Activated CD8-positive, alpha-beta T cell treated with anti-CD3 and anti-CD28 coated beads for 36 hours (primary cell): ENCODE results near the gene MAN2C1. TPM values are rescaled to one million over a fixed set of nuclear protein-coding genes. Genes with fewer than 3 reads are reported as not detected.
"Not testable (repeated sequence)": the region's sequence is repeated elsewhere in the genome, so short reads cannot be mapped to it uniquely, and the experiment has no call there.

Experiments used
- ATAC-seq: fragments of 200-7000 bp; cut with Tn5 transposase; one replicate; pipeline ENCODE4 v1.10.0; 2021; ENCODE audit warnings: mild to moderate bottlenecking, moderate library complexity
- CTCF ChIA-PET: fragments of 350-600 bp; sonication (Branson Sonifier 250); formaldehyde crosslinking; loops from one replicate; lab custom pipeline; 2021; ENCODE audit warnings: antibody characterized with exemption; lab: Charles Lee
- POLR2A ChIA-PET: fragments of 350-600 bp; sonication (Branson Sonifier 250); formaldehyde crosslinking; loops from one replicate; lab custom pipeline; 2021; ENCODE audit warnings: antibody characterized with exemption; lab: Charles Lee
- DNase-seq: peaks from one replicate; pipeline ENCODE4 v3.0.0-alpha.2; 2020
- H3K27ac Mint-ChIP-seq: one replicate; pipeline ENCODE4 v1.8.0; 2021; ENCODE audit warnings: mild to moderate bottlenecking, mixed read lengths
- H3K27me3 Mint-ChIP-seq: one replicate; pipeline ENCODE4 v1.8.0; 2021; ENCODE audit warnings: mixed read lengths
- H3K36me3 Mint-ChIP-seq: one replicate; pipeline ENCODE4 v1.8.0; 2021; ENCODE audit warnings: low read depth, mixed read lengths
- H3K4me1 Mint-ChIP-seq: one replicate; pipeline ENCODE4 v1.8.0; 2021; ENCODE audit warnings: low read depth, mixed read lengths
- H3K4me3 Mint-ChIP-seq: one replicate; pipeline ENCODE4 v1.8.0; 2021; ENCODE audit warnings: mild to moderate bottlenecking, moderate library complexity, mixed read lengths
- H3K9me3 Mint-ChIP-seq: one replicate; pipeline ENCODE4 v1.8.0; 2021; ENCODE audit warnings: mixed read lengths
- CTCF ChIP-seq: fragments of 200-600 bp; IDR thresholded peaks from one replicate; pipeline ENCODE4 v1.8.0; 2022; ENCODE audit warnings: antibody characterized with exemption, mild to moderate bottlenecking
- intact Hi-C: fragments of 100-400 bp; cut with micrococcal nuclease; formaldehyde crosslinking; loops from one replicate; pipeline ENCODE4 v1.10.0; 2022
- total RNA-seq, 2 experiments: library from RNA; stranded (reverse); gene quantifications; one replicate each; pipeline ENCODE4 v1.2.3, GENCODE V29; 2021

MAN2C1 gene
- total RNA-seq, 2 experiments from 2014 or later: 170 to 181 TPM

- intact Hi-C loops: no loop called here
- CTCF ChIA-PET: no interaction called here
- no peak for TF ChIP-seq CTCF
- no peaks in the 10 kb centered on the region for H3K27me3 Mint-ChIP-seq
- H3K36me3 Mint-ChIP-seq: no peaks in the 10 kb centered on the region
- H3K4me3 Mint-ChIP-seq: no peak overlapping the region
- H3K27ac Mint-ChIP-seq: no peak overlapping the region
- no peak for DNase-seq
- no peaks in the 10 kb centered on the region for H3K4me1 Mint-ChIP-seq
- POLR2A ChIA-PET: no interaction called here
- no peaks in the 10 kb centered on the region for H3K9me3 Mint-ChIP-seq
- ATAC-seq: no peak
Measured at GRCh38 chr15:75327491-75327890, 40.9 kb downstream of the MAN2C1 start.

DNA sequence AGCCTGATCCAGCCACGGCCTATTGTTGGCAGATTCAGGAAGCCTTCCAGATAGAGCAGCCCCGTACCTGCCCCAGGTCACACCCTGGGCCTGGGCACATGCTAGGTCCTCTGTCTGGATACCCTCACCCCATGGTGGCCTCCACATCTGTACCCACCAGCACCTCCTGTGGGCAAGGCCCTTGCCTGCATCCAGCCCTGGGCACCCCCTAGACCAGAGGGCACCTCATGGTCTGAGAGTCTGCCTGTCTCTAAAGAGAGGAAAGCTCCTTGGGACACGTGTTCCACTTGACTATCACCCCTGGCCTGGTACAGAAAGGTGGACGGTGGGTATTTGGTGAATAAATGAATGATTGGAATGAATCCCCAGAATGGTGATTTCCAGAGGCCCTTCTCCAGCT, 41.4 kb downstream of the MAN2C1 start:
- Mint-ChIP-seq H3K36me3 (no peaks in the 10 kb centered on the region), H3K27ac (no peak overlapping the region), H3K27me3 (no peaks in the 10 kb centered on the region), H3K4me3 (no peak overlapping the region), H3K4me1 (no peaks in the 10 kb centered on the region), H3K9me3 (no peaks in the 10 kb centered on the region)
- DNase-seq (no peak), ATAC-seq (no peak)
- ChIA-PET POLR2A (no interaction called here), CTCF (no interaction called here)
- intact Hi-C loops: no loop called here
- no peak for TF ChIP-seq CTCF

- Mint-ChIP-seq H3K4me1 (no peaks in the 10 kb centered on the region), H3K36me3 (no peaks in the 10 kb centered on the region), H3K27me3 (no peaks in the 10 kb centered on the region), H3K9me3 (no peaks in the 10 kb centered on the region), H3K4me3 (no peak overlapping the region), H3K27ac (no peak overlapping the region)
- no peak for DNase-seq
- ATAC-seq: no peak
- ChIA-PET POLR2A (no interaction called here), CTCF (no interaction called here)
- no peak for TF ChIP-seq CTCF
- intact Hi-C loops: no loop called here
Measured at GRCh38 chr15:75325922-75326321, 42.5 kb downstream of the MAN2C1 start.

DNA sequence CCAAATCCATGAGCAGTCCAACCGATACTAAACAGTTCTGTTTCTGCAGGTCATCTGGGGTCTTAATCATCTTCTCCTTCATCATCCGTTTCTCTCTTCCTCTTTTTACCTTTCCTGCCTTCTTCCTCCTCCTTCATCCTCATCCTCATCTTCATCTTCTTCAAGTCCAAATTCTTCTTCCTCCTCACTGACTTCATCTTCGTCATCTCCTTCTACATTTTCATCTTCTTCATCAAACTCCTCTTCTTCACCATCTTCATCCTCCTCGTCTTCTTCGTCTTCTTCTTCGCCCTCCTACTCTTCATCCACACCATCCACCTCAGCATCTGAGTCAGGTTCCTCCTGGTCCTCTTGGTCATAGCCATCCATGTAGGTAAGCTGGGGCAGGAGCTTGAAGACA, 46.7 kb downstream of the MAN2C1 start:
- intact Hi-C loops: no loop called here
- no peak for TF ChIP-seq CTCF
- POLR2A ChIA-PET: no interaction called here
- no peak overlapping the region for H3K4me3 Mint-ChIP-seq
- DNase-seq (no peak), ATAC-seq (no peak)
- no peak overlapping the region for H3K27ac Mint-ChIP-seq
- H3K9me3 Mint-ChIP-seq: no peaks in the 10 kb centered on the region
- CTCF ChIA-PET: no interaction called here
- H3K4me1 Mint-ChIP-seq: no peaks in the 10 kb centered on the region
- H3K27me3 Mint-ChIP-seq: no peaks in the 10 kb centered on the region
- H3K36me3 Mint-ChIP-seq: no peaks in the 10 kb centered on the region

DNA sequence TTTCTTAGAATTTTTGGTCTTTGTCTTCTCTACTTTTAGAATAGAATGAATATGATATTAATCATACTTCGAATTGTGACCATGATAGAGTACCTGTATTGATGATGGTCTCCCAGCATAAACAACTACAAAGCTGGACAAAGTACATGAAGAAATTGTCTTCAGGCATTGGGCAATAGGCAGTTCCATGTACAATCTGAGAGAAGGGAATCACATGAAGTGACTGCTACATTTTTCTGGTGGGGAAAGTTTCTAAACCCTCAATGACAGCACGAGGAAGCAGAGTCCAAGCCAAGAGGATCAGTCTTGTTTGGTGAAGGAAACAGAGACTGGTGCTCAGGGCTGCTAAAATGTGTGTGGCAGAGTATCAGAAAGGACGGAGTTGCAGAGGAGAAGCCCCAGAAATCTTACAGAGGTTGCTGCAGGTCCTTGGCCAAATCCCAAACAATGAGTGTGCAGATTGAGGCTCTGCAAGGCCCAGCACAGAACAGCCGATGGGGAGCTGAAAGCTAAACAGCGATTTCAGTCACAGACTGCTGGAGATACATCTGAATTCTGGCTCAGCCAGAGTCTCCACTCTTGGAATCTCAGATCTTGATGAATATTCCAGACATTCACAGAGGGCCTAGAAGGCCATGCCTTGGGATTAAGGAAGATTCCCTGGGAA, 49.0 kb downstream of the MAN2C1 start:
- intact Hi-C loops, POLR2A ChIA-PET, H3K36me3 Mint-ChIP-seq, H3K4me3 Mint-ChIP-seq, H3K9me3 Mint-ChIP-seq, H3K27ac Mint-ChIP-seq, H3K4me1 Mint-ChIP-seq, DNase-seq, CTCF ChIA-PET, ATAC-seq, H3K27me3 Mint-ChIP-seq: not testable (repeated sequence)
